HPDE6-E6E7 (cell line): ENCODE results near the gene EIF3L.
A peak's percentile ranks its signal among the peaks of the same experiment; 100 is the strongest.

Experiments used
- DNase-seq: peaks from one replicate; pipeline ENCODE4 v3.0.0; 2011; ENCODE audit warnings: missing footprints; ENCODE audit errors: extremely low spot score

Gene EIF3L

GRCh38 chr22:37905534-37906363 is 56.5 kb downstream of the EIF3L start, which contains the start of gene MICALL1:
Gene MICALL1 (plus strand): TSS chr22:37906297. CDS start chr22:37906423, 126 bp downstream.
- peak; percentile 72 for DNase-seq

GRCh38 chr22:37906364-37907008 is 57.3 kb downstream of the EIF3L start:
- DNase-seq, result no peak

- DNase-seq, result no peak
Observed at GRCh38 chr22:37907036-37907954, 58.1 kb downstream of the EIF3L start.

GRCh38 chr22:37909766-37910165 is 60.5 kb downstream of the EIF3L start:
- no peak for DNase-seq

GRCh38 chr22:37910890-37911672 is 61.9 kb downstream of the EIF3L start:
- DNase-seq, result no peak

- no peak for DNase-seq
Observed at GRCh38 chr22:37911697-37912096, 62.5 kb downstream of the EIF3L start.

- no peak for DNase-seq
Observed at GRCh38 chr22:37912171-37912570, 63.0 kb downstream of the EIF3L start.

GRCh38 chr22:37913233-37913721 is 64.1 kb downstream of the EIF3L start:
- no peak for DNase-seq

- DNase-seq, result no peak
Observed at GRCh38 chr22:37916311-37916710, 67.1 kb downstream of the EIF3L start.

- DNase-seq, result no peak
Observed at GRCh38 chr22:37917874-37918548, 68.8 kb downstream of the EIF3L start.

GRCh38 chr22:37918580-37919270 is 69.5 kb downstream of the EIF3L start:
- DNase-seq, result no peak

GRCh38 chr22:37920126-37920525 is 70.9 kb downstream of the EIF3L start:
- DNase-seq, result no peak

GRCh38 chr22:37922191-37922590 is 73.0 kb downstream of the EIF3L start:
- DNase-seq, result no peak

- DNase-seq, result no peak
Observed at GRCh38 chr22:37923927-37924326, 74.7 kb downstream of the EIF3L start.

GRCh38 chr22:37924386-37925065 is 75.3 kb downstream of the EIF3L start:
- DNase-seq, result no peak

- DNase-seq, result no peak
Observed at GRCh38 chr22:37925330-37925729, 76.1 kb downstream of the EIF3L start.

- DNase-seq, result no peak
Observed at GRCh38 chr22:37925767-37926166, 76.5 kb downstream of the EIF3L start.

GRCh38 chr22:37926358-37926757 is 77.1 kb downstream of the EIF3L start:
- DNase-seq, result no peak
